ENCODE results near the gene KRT31.

DNA sequence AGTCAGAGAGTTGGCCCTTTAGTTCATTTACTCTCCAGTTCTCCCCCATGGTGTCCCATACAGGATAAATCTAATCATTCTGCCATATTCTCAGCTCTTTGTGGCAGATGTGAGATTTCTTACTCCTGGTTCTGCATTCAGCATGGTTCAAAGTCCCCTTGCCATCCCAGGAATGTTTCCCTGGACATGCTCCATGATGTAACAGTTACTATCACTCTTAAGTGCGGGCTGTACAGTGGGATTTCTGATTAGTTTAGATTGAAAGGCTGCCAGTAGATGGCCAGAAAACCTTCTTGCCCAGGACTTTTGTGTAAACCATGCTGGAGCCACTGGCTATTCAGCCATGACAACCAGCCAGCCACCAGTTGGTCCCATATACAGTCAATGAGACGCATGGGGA, 16.6 kb upstream of the KRT31 start:
- TF ChIP-seq, protein P1, sequence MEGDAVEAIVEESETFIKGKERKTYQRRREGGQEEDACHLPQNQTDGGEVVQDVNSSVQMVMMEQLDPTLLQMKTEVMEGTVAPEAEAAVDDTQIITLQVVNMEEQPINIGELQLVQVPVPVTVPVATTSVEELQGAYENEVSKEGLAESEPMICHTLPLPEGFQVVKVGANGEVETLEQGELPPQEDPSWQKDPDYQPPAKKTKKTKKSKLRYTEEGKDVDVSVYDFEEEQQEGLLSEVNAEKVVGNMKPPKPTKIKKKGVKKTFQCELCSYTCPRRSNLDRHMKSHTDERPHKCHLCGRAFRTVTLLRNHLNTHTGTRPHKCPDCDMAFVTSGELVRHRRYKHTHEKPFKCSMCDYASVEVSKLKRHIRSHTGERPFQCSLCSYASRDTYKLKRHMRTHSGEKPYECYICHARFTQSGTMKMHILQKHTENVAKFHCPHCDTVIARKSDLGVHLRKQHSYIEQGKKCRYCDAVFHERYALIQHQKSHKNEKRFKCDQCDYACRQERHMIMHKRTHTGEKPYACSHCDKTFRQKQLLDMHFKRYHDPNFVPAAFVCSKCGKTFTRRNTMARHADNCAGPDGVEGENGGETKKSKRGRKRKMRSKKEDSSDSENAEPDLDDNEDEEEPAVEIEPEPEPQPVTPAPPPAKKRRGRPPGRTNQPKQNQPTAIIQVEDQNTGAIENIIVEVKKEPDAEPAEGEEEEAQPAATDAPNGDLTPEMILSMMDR (IDR thresholded peaks at IDR 0.05) = no peak
- TF ChIP-seq ZBTB21 (CRISPR knock-in tag; IDR thresholded peaks at IDR 0.05; ENCODE audit: borderline replicate concordance) = no peak
- TF ChIP-seq ZNF263 (CRISPR knock-in tag; IDR thresholded peaks at IDR 0.05; ENCODE audit: low read depth) = no peak
- no peak for TF ChIP-seq NFYB (CRISPR knock-in tag; conservative IDR thresholded peaks at IDR 0.05; ENCODE audit: low read depth)
- no peak for TF ChIP-seq HMGXB4 (CRISPR knock-in tag; IDR thresholded peaks at IDR 0.05)
- TF ChIP-seq SMAD4 (CRISPR knock-in tag; IDR thresholded peaks at IDR 0.05) = no peak
- no peak for TF ChIP-seq MAX (CRISPR knock-in tag; IDR thresholded peaks at IDR 0.05)
